ENCODE data around the gene FAM171A1.

The FAM171A1 gene

GRCh38 chr10:15168291-15168785 is 202.8 kb downstream of the FAM171A1 start, which contains the start of gene NMT2:
TSS of gene NMT2 (minus strand) at chr10:15168693. CDS start at chr10:15168612, 81 bp downstream.
- DNase-seq (ENCODE audit: low read depth) = no peak

GRCh38 chr10:15167411-15168290 is 203.4 kb downstream of the FAM171A1 start:
- no peak for DNase-seq (ENCODE audit: low read depth)

GRCh38 chr10:15166325-15166724 is 204.8 kb downstream of the FAM171A1 start:
- DNase-seq (ENCODE audit: low read depth) = no peak

- DNase-seq (ENCODE audit: low read depth) = no peak
Observed at GRCh38 chr10:15163253-15163828, 207.7 kb downstream of the FAM171A1 start.

Data from GM04504 (cell line).